Suprapubic skin (tissue), 4 donors: ENCODE measurements around the gene ENOX2.

Source experiments
- CTCF ChIP-seq, 2 donors: fragments of 200-600 bp in 1 of 2; fragments of 450-650 bp in 1 of 2; sonication (generic) in 1 of 2; IDR thresholded peaks; one replicate each; pipeline ENCODE4 v1.5.1; 2016 to 2019; ENCODE audit warnings: antibody characterized with exemption in 2 of 2, mild to moderate bottlenecking in 1 of 2, moderate library complexity in 1 of 2
- EP300 ChIP-seq: sonication (generic); formaldehyde crosslinking; IDR thresholded peaks from one replicate; pipeline ENCODE4 v1.6.1; 2017; ENCODE audit warnings: antibody characterized with exemption
- POLR2A ChIP-seq, 2 donors: fragments of 450-650 bp; IDR thresholded peaks; one replicate each; pipeline ENCODE4 v1.6.1; 2017; ENCODE audit warnings: antibody characterized with exemption in 2 of 2, mild to moderate bottlenecking in 2 of 2, moderate library complexity in 2 of 2
- POLR2AphosphoS5 ChIP-seq, 3 donors: sonication (generic); formaldehyde crosslinking; IDR thresholded peaks; one replicate each; pipeline ENCODE4 v1.6.1; 2017; ENCODE audit warnings: antibody characterized with exemption in 3 of 3

- TF ChIP-seq EP300, result no peak
- TF ChIP-seq POLR2A (IDR thresholded peaks at IDR 0.05), result no peak
- no peak for TF ChIP-seq POLR2AphosphoS5 (IDR thresholded peaks at IDR 0.05)
- no peak for TF ChIP-seq CTCF (IDR thresholded peaks at IDR 0.05)
These were observed 7.7 kb downstream of the ENOX2 start for GRCh38 chrX:130895299-130895698.
